Transverse colon (tissue), 3 donors: ENCODE data around the gene RRM2.

Experiments used
- CTCF ChIP-seq, 5 experiments: fragments of 200-600 bp in 3 of 5; fragments of 450-650 bp in 2 of 5; sonication (generic) in 3 of 5; IDR thresholded peaks; 1 replicate in 2 of 5; 2 replicates in 3 of 5; pipeline ENCODE4 v1.5.1; 2016 to 2017; ENCODE audit warnings: antibody characterized with exemption in 5 of 5, inconsistent platforms in 3 of 5, mild to moderate bottlenecking in 2 of 5, moderate library complexity in 1 of 5
- EP300 ChIP-seq: sonication (generic); formaldehyde crosslinking; IDR thresholded peaks from one replicate; pipeline ENCODE4 v1.6.1; 2017; ENCODE audit warnings: antibody characterized with exemption, low read depth
- POLR2A ChIP-seq: fragments of 450-650 bp; IDR thresholded peaks from one replicate; pipeline ENCODE4 v1.6.1; 2016; ENCODE audit warnings: antibody characterized with exemption, mild to moderate bottlenecking, moderate library complexity

- TF ChIP-seq POLR2A (no peak), EP300 (no peak), CTCF (IDR thresholded peaks at IDR 0.05) (no peak)
Measured at GRCh38 chr2:10135296-10136089, 13.0 kb downstream of the RRM2 start.
